GM19328 (cell line): ENCODE measurements around the gene TASOR2.

Experiments used
- ATAC-seq: cut with Tn5 transposase; IDR thresholded peaks from one replicate; pipeline ENCODE4 v1.9.1; 2021; ENCODE audit warnings: mild to moderate bottlenecking, moderate library complexity; ENCODE audit not compliant: unreplicated experiment

Gene TASOR2

DNA sequence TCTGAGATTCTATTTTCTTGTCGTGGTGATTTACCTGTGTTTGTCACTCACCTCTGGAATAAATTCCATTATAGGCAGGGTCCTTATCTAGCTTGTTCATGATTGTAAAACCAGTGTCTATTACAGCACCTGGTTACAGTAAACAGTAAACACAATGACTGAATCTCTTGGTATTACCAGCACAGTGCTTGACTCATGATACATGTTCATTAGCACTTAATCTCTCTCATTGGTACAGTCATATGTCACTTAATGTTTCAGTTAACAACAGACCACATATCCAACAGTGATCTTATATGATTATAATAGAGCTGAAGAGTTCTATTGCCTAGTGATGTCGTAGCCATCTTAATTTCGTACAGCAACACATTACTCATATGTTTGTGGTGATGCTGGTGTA lies 1.6 kb upstream of the TASOR2 start:
- ATAC-seq = no peak

GRCh38 chr10:5684971-5685763 lies 529 bp downstream of the TASOR2 start:
- ATAC-seq = peak; percentile 32

DNA sequence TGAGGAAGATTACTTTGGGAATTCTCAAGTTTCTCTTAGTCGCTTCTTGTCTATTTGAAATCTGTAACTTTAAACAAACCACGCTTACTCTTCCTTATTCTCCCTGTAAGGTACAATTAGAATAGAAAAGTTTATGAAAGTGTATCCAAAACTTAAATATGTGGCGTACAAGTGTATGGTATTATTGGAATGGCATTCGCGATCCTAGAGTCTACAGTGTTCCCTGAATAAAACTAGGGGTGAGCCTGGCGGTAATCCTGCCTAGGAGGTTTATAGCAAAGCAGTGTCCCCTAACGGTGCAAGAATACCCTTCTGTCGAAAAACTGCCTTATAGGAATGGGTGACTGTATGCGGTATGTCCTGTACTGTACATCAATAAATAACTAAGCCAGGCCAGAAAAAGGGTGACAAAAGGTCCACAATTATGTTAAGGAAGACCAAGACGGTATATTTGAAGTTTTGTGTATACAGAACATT lies 1.2 kb downstream of the TASOR2 start:
- ATAC-seq = no peak

- ATAC-seq = no peak
Observed at GRCh38 chr10:5688587-5688986, 3.9 kb downstream of the TASOR2 start.

GRCh38 chr10:5691786-5692185 lies 7.1 kb downstream of the TASOR2 start:
- ATAC-seq = no peak

DNA sequence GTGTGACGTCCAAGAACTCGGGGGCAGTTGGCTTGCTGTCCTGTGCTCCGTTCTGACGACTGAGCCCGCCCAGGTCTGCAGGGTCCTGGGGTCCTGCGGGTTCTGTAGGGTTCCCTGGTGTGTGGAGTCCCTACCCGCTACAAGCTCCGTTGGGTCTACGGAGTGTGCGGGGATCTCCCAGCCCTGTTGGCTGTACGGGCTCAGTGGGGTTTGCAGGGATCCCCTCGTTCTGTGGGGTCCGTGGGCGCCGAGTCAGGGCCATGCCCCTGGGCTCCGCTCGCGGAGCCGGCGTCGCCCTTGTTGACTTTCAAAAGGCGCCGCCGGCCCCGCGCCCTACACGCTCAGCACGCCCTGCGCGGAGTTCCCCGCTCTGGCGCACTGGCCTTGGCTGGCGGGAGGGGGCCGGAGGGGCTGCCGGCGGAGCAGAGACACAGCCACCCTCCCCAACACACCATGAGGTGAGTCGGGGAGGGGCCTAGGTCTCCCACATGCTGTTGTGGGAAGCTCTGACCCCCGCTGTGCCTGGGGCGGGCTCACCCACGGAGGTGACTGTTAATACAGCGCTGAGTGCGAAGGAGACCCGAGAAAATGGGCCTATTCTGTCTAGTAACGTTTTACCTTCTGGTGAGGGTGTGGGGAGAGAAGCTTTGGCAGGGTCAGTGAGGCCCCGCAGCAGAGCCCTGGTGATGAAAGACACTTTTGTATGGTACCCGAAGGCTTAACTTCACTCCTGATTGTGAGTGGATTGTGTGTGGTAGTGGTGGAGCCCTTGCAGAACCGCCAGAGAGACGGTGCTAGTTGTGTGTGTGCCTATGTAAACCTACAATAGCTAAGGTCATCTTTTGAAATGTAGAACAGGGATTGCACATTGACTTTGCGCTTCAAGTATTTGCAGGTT lies 8.1 kb downstream of the TASOR2 start:
- ATAC-seq = peak; percentile 71

- no peak for ATAC-seq
Observed at GRCh38 chr10:5694573-5694972, 9.9 kb downstream of the TASOR2 start.

GRCh38 chr10:5697342-5697741 lies 12.7 kb downstream of the TASOR2 start:
- ATAC-seq = no peak

DNA sequence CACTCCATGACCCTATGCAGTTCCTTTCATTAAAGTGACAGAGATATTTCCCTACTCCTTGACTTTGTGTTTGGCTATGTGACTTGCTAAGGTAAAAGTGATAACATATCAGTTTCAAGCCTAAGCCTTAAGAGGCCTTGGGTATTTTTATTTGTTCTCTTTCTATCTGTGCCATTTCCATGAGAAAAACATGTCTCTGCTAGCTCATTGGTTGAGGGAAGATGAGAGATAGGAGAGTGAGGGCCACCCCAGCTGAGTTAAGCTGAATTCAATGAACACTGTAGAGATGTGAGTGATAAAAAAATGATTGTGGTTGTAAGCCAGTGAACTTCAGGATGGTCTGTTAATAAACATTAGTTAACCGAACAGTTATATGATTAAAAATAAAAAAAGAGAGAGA lies 13.4 kb downstream of the TASOR2 start:
- ATAC-seq = no peak

DNA sequence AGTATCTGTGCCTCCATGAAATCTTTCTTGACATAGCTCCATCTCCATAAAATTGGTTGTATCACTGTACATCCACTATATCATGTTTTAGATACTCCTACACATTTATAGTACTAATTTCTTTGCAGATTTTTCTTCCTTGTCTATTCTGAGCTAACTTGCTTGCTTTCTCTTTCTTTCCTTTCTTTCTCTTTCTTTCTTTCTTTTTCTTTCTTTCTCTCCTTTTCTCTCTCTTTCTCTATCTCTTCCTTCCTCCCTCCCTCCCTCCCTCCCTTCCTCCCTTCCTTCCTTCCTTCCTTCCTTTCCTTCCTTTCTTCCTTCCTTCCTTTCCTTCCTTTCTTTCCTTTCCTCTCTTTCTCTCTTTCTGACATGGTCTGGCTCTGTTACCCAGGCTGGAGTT lies 23.7 kb downstream of the TASOR2 start:
- no peak for ATAC-seq

DNA sequence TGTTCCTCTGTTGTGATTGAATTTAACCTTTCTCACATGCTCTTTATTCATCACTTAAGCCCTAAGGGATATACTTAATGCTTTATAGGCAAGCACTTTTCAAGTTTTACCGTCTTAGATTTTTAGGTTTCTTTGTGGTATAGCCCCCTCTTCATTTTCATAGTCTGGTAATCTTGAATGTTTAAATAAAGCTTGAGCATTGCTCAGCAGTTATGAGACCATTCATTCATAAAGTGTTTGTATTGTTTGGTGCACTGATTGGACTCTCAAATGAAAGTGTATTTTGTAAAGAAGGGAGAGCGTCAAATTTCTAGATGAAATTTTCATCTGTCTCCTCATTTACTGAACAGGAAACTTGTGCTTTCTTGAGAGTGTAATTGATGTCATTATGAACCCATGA lies 25.2 kb downstream of the TASOR2 start:
- no peak for ATAC-seq

GRCh38 chr10:5710859-5711258 lies 26.2 kb downstream of the TASOR2 start:
- ATAC-seq = no peak

DNA sequence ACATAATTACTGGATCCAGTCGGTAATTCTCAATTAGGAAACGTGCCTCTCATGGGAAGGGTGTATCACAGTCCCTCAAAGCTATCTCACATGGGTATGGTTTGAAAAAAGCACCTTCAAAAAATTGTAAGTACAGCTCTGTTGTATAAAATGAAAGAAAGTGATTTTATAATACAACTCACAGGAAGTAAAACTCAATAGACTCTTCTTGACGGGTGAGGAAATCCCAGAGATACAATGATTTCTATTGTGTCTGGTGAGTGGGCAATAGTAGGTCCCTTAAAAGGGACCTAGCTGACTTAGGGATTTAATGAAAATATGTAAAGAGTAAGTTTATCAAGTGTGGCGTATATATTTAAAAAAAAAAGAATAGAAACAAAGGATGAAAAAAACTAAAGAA lies 27.0 kb downstream of the TASOR2 start:
- no peak for ATAC-seq

DNA sequence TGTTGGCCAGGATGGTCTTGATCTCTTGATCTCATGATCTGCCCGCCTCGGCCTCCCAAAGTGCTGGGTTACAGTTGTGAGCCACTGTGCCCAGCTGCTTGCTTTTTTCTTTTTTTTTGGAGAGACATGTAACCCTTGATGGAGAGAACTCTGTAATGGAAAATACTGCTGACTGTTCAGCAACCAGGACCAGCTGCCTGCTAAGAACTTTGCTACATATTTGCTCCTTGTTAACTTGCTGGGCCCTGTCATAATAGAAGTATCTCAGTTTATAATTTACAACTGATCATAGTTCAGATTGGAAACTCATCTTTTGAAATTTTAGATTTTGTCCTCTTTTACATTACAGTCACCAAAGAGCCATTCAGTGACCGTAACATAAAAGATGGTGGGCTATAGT lies 34.9 kb downstream of the TASOR2 start:
- no peak for ATAC-seq

GRCh38 chr10:5720182-5720581 lies 35.5 kb downstream of the TASOR2 start:
- ATAC-seq = no peak

- no peak for ATAC-seq
Observed at GRCh38 chr10:5723692-5724091, 39.1 kb downstream of the TASOR2 start.

- no peak for ATAC-seq
Observed at GRCh38 chr10:5730766-5731165, 46.1 kb downstream of the TASOR2 start.

- ATAC-seq = no peak
Observed at GRCh38 chr10:5731559-5731958, 46.9 kb downstream of the TASOR2 start.

DNA sequence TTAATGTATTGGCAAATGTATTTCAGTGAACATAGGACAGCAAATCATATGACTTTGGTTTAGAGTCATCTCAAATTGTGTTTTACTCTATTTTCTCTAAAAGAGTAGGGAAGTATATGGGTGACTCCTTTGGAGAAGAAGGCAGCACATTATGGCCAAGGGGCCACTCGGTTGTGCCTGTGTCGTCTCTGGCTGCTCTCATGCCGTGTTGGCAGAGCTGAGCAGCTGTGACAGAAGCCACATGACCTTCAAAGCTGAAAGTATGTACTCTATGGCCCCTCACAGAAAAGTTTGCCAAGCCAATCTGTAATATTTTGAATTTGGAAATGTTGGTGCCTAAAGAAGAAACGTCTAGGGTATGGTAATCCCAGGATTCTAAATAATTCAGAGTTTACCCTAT lies 47.5 kb downstream of the TASOR2 start:
- ATAC-seq = no peak
